GM19099 (cell line): ENCODE measurements around the gene CD4.

Experiments
- POLR2A ChIP-seq: IDR thresholded peaks from 3 replicates; pipeline ENCODE4 v1.6.1; 2011; ENCODE audit warnings: low read depth; ENCODE audit not compliant: insufficient read length; ENCODE audit errors: extremely low read depth

CD4 gene

DNA sequence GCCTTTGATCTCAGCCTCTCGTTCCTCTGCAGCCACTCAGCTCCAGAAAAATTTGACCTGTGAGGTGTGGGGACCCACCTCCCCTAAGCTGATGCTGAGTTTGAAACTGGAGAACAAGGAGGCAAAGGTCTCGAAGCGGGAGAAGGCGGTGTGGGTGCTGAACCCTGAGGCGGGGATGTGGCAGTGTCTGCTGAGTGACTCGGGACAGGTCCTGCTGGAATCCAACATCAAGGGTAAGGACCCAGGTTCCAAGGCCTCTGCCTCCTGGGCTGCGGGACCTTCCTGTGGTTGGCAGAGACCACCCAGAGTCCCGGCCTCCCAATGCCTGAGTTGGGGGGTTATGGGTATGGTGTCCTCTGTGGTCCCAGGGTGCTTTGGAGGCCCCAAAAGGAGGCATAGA lies 27.8 kb downstream of the CD4 start:
- no peak for TF ChIP-seq POLR2A

DNA sequence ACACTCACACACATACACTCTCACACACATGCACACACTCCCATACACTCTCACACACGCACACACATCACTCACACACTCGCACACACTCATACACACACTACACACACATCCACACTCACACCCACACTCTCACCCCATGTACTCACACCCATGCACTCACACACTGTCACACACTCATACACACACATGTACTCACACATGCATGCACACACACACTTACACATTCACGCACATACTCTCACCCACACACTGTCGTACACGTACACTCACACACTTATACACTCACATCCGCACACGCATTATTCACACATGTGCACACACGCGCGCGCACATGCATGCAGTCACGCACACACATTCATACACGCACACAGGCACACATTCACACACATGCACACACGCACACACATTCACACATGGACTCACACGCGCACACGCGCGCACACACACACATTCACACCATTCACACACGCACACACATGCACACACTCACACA lies 28.4 kb downstream of the CD4 start:
- TF ChIP-seq POLR2A: no peak

DNA sequence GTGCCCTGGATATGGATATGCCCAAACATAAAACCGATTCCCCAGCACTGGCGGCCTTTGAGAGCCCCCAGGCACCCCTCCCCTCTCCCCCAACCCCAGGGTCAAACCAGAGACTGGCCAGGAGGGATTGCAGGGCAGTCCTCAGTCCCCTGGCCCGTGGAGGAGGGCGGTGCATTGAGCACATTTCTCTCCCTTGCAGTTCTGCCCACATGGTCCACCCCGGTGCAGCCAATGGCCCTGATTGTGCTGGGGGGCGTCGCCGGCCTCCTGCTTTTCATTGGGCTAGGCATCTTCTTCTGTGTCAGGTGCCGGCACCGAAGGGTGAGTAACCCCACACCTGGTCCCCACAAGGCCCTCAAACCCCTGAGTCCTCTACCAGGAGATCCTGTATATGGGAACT lies 28.9 kb downstream of the CD4 start:
- no peak for TF ChIP-seq POLR2A

DNA sequence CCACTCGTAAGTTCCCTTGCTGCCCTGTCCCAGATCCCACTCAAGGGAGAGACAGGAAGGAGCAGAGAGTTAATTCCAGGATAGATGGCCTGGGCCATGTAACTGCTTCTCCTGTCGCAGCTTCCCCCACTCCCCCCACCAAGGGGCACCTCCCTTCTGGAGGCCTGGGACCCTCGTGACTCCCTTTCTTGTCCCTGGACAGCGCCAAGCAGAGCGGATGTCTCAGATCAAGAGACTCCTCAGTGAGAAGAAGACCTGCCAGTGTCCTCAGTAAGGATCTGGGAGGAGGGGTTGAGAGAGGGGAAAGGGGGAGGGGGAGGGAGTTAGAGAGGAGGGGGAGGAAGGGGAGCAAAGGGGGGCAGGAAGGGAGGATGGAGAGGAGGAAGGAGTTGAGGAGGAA lies 29.3 kb downstream of the CD4 start:
- no peak for TF ChIP-seq POLR2A

DNA sequence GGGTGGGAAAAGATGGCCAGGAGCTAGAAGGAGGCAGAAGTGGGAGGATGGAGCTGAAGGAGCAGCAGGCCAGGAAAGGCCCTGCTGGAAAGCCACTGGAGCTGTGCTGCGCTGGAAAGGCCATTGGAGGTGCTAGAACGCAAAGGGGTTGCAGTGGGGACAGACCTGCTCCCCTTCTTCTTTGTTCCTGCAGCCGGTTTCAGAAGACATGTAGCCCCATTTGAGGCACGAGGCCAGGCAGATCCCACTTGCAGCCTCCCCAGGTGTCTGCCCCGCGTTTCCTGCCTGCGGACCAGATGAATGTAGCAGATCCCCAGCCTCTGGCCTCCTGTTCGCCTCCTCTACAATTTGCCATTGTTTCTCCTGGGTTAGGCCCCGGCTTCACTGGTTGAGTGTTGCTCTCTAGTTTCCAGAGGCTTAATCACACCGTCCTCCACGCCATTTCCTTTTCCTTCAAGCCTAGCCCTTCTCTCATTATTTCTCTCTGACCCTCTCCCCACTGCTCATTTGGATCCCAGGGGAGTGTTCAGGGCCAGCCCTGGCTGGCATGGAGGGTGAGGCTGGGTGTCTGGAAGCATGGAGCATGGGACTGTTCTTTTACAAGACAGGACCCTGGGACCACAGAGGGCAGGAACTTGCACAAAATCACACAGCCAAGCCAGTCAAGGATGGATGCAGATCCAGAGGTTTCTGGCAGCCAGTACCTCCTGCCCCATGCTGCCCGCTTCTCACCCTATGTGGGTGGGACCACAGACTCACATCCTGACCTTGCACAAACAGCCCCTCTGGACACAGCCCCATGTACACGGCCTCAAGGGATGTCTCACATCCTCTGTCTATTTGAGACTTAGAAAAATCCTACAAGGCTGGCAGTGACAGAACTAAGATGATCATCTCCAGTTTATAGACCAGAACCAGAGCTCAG lies 30.0 kb downstream of the CD4 start:
- no peak for TF ChIP-seq POLR2A

DNA sequence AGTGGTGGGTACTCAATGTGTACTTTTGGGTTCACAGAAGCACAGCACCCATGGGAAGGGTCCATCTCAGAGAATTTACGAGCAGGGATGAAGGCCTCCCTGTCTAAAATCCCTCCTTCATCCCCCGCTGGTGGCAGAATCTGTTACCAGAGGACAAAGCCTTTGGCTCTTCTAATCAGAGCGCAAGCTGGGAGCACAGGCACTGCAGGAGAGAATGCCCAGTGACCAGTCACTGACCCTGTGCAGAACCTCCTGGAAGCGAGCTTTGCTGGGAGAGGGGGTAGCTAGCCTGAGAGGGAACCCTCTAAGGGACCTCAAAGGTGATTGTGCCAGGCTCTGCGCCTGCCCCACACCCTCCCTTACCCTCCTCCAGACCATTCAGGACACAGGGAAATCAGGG lies 30.8 kb downstream of the CD4 start:
- TF ChIP-seq POLR2A: no peak

DNA sequence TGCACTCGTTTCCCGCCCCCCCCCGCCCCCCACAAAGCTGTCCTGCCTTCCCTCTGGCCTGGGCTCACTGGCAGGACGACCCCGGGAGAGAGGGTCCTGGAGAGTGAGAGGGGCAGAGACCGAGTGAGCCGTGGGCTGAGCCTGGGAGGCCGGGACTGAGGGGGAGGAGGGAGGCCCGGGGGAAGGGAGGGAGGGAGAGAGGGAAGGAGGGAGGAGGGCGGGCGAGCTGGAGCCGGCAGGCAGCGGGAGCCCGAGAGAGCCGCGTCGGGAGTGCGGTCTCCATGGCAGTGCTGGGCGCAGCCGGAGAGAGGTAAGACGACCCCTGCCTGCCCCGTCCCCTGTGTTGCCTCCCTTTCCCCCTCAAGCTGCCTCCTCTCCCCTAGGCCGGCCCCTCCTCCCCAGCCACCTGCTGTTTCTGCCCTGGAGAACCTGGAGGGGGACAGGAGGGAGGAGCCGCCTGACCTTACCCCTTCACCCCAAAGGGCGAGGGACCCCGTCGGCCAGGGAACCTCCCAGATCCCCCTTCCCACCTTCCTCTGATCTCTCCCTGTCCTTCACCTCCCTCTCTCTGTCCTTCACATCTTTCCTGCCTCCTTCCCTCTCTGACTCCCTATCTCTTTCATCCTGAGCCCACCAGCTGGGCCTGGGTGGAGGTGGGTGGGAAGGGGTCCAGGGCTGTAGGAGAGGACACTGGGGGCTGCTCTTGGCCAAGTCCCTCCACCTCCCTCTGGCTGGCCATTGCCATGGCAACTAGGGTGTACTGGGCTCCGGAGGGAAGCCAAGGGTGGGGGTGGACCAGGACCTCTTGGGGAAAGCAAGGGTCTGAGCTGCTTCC lies 32.5 kb downstream of the CD4 start, which contains the start of gene GPR162:
GPR162 (plus strand) TSS at position 231 of the 835 bp plus-strand sequence. CDS start 2,078 bp downstream, outside the sequence.
- TF ChIP-seq POLR2A: no peak

DNA sequence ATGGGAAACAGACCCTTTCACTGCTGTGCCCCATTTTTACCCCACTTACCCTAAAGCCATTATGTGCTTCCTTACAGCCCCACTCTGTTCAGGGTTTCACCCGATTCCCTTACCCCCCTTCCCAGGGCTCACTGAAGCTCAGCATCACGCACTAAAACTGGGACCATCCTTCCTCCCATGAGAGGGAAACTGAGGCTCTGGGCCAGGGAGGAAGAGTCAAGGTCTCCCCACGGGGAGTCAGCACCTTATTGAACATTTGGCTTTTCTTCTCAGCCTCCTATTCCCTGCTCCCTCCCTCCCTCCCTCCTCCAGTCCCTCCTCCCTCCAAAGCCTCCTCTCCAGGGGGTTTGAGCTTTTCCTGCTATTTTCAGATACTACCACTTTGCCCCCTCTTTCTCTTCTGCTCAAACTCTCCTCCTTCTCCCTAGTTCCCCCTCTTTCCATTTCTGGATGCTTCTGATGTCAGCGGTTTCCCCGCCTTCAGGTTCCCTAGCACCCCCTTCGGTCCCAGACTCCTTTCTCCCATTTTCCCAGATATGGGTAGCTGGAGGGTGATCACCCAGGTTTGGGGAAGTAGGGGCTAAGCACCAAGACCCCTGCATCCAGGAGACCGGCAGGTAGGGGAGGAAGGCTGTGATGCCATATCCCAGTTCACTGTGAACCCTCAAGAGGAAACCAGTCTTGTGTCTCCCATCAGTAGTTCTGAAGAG lies 33.3 kb downstream of the CD4 start:
- no peak for TF ChIP-seq POLR2A

DNA sequence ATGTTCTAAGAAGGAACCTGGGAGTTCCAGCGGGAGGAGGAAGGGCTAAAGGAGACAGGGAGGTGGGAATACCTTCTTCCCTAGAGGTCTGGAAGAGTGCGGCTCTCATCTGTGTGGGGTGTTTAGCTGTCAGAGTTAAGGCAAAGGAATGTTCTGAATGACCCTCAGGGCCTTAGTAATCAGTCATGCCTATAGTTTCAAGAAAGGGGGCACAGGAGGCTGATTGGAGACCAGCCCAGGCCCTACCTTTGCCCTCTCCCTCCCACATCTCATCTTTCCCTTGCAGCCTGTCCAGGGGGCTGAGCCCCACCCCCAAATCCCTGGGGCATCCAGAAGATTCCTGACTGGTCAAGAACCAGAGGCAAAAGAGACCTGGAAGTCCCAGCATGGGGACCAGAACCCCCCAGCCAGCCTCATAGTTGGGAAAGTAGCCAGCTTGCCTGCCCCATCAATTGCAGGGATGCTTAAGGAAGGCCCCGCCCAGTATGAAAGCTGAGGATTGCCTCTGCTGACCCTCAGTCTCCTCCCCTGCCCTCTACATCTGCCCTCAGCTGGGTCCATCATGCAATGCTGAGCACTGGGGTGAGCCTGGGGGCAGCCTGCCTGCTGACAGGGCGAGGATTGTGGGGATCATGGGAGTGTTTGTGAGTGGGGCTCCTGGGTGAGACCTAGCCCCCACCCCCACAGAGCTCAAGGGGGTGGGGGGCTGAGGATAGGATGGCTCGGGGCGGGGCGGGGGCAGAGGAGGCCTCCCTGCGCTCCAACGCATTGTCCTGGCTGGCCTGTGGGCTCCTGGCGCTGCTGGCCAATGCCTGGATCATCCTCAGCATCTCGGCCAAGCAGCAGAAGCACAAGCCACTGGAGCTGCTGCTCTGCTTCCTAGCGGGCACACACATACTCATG lies 34.1 kb downstream of the CD4 start:
- TF ChIP-seq POLR2A: no peak

DNA sequence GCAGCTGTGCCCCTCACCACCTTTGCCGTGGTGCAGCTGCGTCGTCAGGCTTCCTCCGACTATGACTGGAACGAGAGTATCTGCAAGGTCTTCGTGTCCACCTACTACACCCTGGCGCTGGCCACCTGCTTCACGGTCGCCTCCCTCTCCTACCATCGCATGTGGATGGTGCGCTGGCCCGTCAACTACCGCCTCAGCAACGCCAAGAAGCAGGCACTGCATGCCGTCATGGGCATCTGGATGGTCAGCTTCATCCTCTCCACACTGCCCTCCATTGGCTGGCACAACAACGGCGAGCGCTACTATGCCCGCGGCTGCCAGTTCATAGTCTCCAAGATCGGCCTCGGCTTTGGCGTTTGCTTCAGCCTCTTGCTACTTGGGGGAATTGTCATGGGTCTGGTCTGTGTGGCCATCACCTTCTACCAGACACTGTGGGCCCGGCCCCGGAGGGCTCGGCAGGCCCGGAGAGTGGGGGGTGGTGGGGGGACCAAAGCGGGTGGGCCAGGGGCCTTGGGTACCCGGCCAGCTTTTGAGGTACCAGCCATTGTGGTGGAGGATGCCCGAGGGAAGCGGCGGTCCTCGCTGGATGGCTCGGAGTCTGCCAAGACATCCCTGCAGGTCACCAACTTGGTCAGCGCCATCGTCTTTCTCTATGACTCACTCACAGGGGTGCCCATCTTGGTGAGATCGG lies 34.9 kb downstream of the CD4 start:
- TF ChIP-seq POLR2A: no peak

- TF ChIP-seq POLR2A: no peak
These were observed 35.6 kb downstream of the CD4 start for GRCh38 chr12:6824901-6825381.

DNA sequence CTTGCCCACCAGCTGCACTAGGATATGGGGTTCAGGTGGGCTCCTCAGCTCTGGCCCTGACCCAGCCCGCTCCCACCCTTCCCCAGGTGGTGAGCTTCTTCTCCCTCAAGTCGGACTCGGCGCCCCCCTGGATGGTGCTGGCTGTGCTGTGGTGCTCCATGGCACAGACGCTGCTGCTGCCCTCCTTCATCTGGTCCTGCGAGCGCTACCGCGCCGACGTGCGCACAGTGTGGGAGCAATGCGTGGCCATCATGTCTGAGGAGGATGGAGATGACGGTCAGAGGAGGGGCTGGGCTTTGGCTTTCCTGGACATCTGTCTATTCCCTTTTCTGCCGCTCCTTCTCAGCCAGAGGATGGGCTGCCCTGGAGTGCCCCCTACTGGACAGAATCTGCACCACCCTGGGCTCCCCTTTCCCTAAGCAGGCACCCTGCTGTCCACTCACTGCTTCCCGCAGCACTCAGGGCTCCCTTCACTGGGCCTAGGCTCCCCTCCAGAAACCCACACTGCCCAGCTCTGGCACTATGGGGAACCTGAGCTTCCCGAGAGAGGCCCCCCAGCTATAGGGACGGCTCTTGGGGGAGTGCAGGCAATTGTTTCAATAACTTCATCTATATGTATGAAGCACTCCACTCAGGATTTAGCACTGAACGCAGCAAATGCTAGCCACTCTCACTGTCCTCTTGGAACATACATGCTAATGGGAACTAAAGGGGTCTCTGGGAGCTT lies 36.2 kb downstream of the CD4 start:
- TF ChIP-seq POLR2A: no peak

- TF ChIP-seq POLR2A: no peak
These were observed 36.9 kb downstream of the CD4 start for GRCh38 chr12:6826125-6826733.
